Activated CD4-positive, alpha-beta T cell treated with anti-CD3 and anti-CD28 coated beads, Interleukin-2, amount 10 ng/mL, durations not matched to agents 24 days and 14 days (primary cell): Measurements from ENCODE around the gene RPL39L. TPM values are rescaled to one million over a fixed set of nuclear protein-coding genes. Genes with fewer than 3 reads are reported as not detected.
"Not testable (repeated sequence)": the region's sequence is repeated elsewhere in the genome, so short reads cannot be mapped to it uniquely, and the experiment has no call there.

Experiments used
- DNase-seq: peaks from one replicate; pipeline ENCODE4 v3.0.0; 2022
- H3K27ac Mint-ChIP-seq: one replicate; pipeline ENCODE4 v1.8.0; 2022; ENCODE audit warnings: mild to moderate bottlenecking, mixed read lengths
- H3K27me3 Mint-ChIP-seq: one replicate; pipeline ENCODE4 v1.8.0; 2022; ENCODE audit warnings: mixed read lengths
- H3K36me3 Mint-ChIP-seq: one replicate; pipeline ENCODE4 v1.8.0; 2022; ENCODE audit warnings: low read depth, mild to moderate bottlenecking, mixed read lengths
- H3K4me1 Mint-ChIP-seq: one replicate; pipeline ENCODE4 v1.8.0; 2021; ENCODE audit warnings: mixed read lengths
- H3K4me3 Mint-ChIP-seq: one replicate; pipeline ENCODE4 v1.8.0; 2022; ENCODE audit warnings: mild to moderate bottlenecking, moderate library complexity, mixed read lengths
- H3K9me3 Mint-ChIP-seq: one replicate; pipeline ENCODE4 v1.8.0; 2021; ENCODE audit warnings: mixed read lengths
- intact Hi-C: fragments of 100-400 bp; cut with micrococcal nuclease; formaldehyde crosslinking; loops from one replicate; pipeline ENCODE4 v1.15.1; 2023
- total RNA-seq: library from RNA; stranded (reverse); gene quantifications from 2 replicates; pipeline ENCODE4 v1.2.3, GENCODE V29; 2022

Gene RPL39L
- total RNA-seq, 1 donor from 2014 or later: 11.7 TPM

DNA sequence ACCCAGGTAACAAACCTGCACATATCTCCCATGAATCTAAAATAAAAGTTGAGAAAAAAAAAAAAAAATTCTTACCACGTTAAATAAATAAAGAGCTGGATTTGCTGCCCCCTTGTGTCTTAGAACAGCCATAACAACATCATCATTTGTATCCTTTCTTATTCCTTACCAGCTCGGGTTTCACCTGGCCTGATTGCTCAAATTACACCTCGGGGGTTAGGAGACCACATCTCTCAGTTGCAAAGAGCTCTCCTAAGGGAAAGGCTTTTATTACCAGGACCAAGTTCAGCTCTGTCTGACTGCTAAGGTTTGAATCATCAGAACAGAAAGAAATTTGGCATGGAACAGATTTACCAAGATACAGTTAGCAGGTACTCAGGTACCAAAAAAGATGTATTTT, 25.8 kb upstream of the RPL39L start:
- Mint-ChIP-seq H3K4me3 (no peak overlapping the region), H3K27ac (no peak overlapping the region), H3K4me1 (peaks cover 5% of the 10 kb centered on the region), H3K36me3 (no peaks in the 10 kb centered on the region), H3K27me3 (peaks cover 43% of the 10 kb centered on the region), H3K9me3 (no peaks in the 10 kb centered on the region)
- intact Hi-C loops: loop anchor here (1.0 to 10.0 kb wide), 4 partner anchors 26 to 316 kb away; partner anchors contain the start of genes RPL39L and ST6GAL1
- DNase-seq: peak; percentile 82

DNA sequence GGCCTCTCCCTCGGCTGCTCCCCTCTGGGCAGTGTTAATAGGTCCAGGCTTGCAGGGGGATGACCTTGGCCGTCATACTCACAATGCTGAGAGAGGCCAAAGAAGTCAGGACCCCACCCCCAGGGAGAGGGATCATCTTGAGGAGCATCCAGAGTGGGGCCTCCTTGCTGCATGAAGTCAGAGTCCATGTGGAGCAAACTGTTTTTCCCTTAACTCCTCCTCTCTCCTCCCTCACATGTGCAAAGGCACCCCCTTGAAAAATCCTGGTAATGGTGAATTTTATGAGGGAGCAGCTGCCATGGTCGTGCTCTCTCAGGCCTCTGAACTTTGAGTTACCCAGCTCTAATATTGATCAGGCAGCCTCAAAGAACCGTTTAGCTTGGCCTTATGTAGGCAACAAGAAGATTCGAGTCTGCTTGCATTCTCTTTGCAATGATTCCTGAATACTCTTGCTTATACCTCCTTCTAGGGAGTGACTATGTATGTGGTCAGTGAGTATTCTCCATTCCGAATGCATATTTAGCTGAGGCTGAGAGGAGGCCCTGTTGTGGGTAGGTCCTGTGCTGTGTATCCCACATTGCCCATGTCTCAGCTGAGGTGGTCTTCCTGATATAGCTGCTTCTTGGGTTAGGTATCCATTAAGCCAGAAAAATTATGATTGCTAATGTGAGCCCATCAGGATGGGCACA, 23.1 kb upstream of the RPL39L start:
- no peaks in the 10 kb centered on the region for H3K9me3 Mint-ChIP-seq
- DNase-seq: no peak
- peaks cover 4% of the 10 kb centered on the region for H3K4me1 Mint-ChIP-seq
- H3K27me3 Mint-ChIP-seq: peaks cover 43% of the 10 kb centered on the region
- no peaks in the 10 kb centered on the region for H3K36me3 Mint-ChIP-seq
- intact Hi-C loops: loop anchor here (10.0 kb wide), 1 partner anchor 228 kb away; the partner anchor contains the start of gene ST6GAL1
- no peak overlapping the region for H3K27ac Mint-ChIP-seq
- H3K4me3 Mint-ChIP-seq: no peak overlapping the region

DNA sequence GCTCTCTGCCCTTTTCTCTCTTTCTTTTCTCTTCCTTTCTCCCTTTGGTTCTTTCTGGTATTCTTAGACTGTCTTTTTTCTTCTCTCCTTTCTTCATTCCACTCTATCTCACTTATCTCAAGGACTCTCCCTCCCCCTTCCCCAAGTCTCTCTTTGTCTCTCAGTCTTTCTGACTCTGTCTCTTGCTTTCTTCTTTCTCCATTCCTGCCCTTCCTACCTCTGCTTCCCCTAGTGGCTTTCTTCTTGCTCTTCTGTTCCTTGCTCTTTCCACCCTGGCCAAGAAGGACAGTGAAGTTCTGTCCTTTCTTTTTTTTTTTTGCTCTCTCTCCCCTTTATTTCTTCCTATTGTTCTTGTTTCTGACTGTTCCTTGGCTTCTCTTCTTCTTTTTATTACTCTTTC, 22.3 kb upstream of the RPL39L start:
- Mint-ChIP-seq H3K4me1 (peaks cover 4% of the 10 kb centered on the region), H3K27me3 (peaks cover 38% of the 10 kb centered on the region), H3K4me3 (no peak overlapping the region), H3K36me3 (no peaks in the 10 kb centered on the region), H3K27ac (no peak overlapping the region), H3K9me3 (no peaks in the 10 kb centered on the region)
- intact Hi-C loops: loop anchor here (10.0 kb wide), 1 partner anchor 227 kb away; the partner anchor contains the start of gene ST6GAL1
- no peak for DNase-seq

DNA sequence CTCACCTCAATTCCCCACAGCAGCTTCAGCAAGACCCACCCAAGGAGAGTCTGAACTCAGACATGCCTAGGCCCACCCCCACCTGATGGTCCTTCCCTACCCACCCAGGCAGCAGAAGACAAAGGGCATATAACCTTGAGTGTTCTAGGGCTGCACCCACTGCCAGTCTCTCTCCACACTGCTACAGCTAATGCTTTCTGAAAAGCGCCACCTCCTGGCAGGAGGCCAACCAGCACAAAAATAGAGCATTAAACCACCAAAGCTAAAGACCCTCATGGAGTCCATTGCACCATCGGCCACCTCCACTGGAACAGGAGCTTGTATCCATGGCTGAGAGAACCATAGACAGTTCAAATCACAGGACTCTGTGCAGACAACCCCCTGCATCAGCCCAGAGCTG, 11.3 kb upstream of the RPL39L start:
- H3K9me3 Mint-ChIP-seq: peaks cover 13% of the 10 kb centered on the region
- H3K36me3 Mint-ChIP-seq: peaks cover 8% of the 10 kb centered on the region
- H3K27me3 Mint-ChIP-seq: peaks cover 44% of the 10 kb centered on the region
- peak; percentile 88 for DNase-seq
- H3K4me1 Mint-ChIP-seq: peaks cover 4% of the 10 kb centered on the region
- intact Hi-C loops: loop anchor here (1.0 kb wide), 2 partner anchors 37 to 301 kb away; no protein-coding TSS in a partner anchor
- no peak overlapping the region for H3K27ac Mint-ChIP-seq
- no peak overlapping the region for H3K4me3 Mint-ChIP-seq

DNA sequence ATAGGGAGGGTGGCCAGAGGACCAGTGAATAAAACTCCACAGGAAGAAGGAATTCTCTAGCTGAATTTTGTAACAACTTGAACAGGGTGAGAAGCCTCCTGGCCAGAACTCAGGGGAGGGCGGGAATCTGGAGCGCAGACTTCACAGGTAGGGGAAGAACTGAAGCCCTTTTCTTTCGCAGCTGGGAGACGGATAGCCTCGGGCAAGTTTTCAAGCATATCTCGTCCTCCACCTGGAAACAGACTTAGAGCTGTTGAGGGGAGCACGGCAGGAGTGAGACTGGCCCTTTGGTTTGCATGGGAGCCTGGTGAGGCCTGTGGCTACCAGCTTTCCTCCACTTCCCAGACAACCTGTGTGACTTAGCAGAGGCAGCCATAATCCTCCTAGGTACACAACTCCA, 10.9 kb upstream of the RPL39L start:
- Mint-ChIP-seq H3K4me3 (no peak overlapping the region), H3K9me3 (peaks cover 14% of the 10 kb centered on the region), H3K36me3 (peaks cover 8% of the 10 kb centered on the region), H3K4me1 (peaks cover 4% of the 10 kb centered on the region), H3K27me3 (peaks cover 41% of the 10 kb centered on the region), H3K27ac (no peak overlapping the region)
- peak; percentile 57 for DNase-seq
- intact Hi-C loops: loop anchor here (1.0 kb wide), 2 partner anchors 37 to 301 kb away; no protein-coding TSS in a partner anchor

DNA sequence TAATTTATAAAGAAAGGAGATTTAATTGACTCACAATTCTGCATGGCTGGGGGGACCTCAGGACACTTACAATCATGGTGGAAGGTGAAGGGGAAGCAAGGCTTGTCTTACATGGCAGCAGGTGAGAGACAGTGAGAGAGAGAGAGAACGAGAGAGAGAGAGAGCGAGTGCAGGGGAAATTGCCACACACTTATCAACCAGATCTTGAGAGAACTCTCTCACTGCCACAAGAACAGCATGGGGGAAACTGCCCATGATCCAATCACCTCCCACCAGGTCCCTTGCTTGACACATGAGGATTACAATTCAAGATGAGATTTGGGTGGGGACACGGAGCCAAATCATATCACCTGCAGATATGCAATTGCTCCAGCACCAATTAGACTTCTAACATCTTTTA, 7.1 kb upstream of the RPL39L start:
- Mint-ChIP-seq H3K4me3 (no peak overlapping the region), H3K9me3 (peaks cover 33% of the 10 kb centered on the region), H3K27me3 (peaks cover 3% of the 10 kb centered on the region), H3K36me3 (peaks cover 11% of the 10 kb centered on the region), H3K27ac (no peak overlapping the region), H3K4me1 (peaks cover 4% of the 10 kb centered on the region)
- intact Hi-C loops: no loop called here
- DNase-seq: peak; percentile 51

DNA sequence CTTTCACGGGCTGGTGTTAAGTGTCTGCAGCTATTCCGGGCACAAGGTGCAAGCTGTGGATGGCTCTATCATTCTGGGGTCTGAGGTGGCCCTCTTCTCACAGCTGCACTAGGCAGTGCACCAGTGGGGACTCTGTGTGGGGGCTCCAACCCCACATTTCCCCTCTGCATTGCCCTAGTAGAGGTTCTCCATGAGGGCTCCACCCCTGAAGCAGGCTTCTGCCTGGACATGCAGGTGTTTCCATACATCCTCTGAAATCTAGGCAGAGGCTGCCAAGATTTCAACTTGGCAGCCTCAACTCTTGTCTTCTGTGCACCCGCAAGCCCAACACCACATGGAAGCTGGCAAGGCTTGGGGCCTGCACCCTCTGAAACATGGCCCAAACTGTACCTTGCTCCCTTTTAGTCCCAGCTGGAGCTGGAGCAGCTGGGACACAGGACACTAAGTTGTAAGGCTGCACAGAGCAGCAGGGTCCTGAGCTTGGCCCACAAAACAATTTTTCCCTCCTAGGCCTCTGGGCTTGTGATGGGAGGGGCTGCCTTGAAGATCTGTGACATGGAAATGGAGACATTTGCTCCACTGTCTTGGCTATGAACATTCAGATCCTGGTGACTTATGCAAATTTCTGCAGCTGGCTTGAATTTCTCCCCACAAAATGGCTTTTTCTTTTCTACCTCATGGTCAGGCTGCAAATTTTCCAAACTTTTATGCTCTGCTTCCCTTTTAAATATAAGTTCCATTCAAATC, 6.0 kb upstream of the RPL39L start:
- H3K27me3 Mint-ChIP-seq: no peaks in the 10 kb centered on the region
- H3K9me3 Mint-ChIP-seq: peaks cover 33% of the 10 kb centered on the region
- H3K4me1 Mint-ChIP-seq: no peaks in the 10 kb centered on the region
- DNase-seq: peak; percentile 48
- H3K27ac Mint-ChIP-seq: no peak overlapping the region
- no peak overlapping the region for H3K4me3 Mint-ChIP-seq
- peaks cover 11% of the 10 kb centered on the region for H3K36me3 Mint-ChIP-seq
- intact Hi-C loops: no loop called here

DNA sequence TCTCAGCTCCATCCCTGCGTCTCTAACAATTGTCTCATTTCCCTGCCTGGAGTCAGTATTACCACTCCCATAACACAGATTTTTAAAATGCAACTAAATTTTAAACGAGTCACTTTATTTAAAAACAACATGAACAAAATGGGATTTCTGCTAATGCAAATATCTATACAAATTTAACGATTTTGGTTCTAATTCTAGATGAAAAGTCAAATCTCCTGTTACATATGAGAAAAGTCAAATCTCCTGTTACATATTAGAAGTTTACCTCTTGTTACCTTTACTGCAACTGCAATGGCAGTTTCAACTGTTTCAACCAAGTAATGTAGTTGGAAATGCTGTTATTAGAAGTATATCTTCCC, 578 bp upstream of the RPL39L start:
- DNase-seq: no peak
- Mint-ChIP-seq H3K4me3 (peak overlapping the region; percentile 93), H3K4me1 (peaks cover 27% of the 10 kb centered on the region), H3K36me3 (peaks cover 27% of the 10 kb centered on the region), H3K27ac (peak overlapping the region; percentile 98), H3K9me3 (peaks cover 31% of the 10 kb centered on the region), H3K27me3 (no peaks in the 10 kb centered on the region)
- intact Hi-C loops: loop anchor here (1.0 to 5.0 kb wide), 6 partner anchors 10 to 313 kb away; partner anchors contain the start of gene ST6GAL1

DNA sequence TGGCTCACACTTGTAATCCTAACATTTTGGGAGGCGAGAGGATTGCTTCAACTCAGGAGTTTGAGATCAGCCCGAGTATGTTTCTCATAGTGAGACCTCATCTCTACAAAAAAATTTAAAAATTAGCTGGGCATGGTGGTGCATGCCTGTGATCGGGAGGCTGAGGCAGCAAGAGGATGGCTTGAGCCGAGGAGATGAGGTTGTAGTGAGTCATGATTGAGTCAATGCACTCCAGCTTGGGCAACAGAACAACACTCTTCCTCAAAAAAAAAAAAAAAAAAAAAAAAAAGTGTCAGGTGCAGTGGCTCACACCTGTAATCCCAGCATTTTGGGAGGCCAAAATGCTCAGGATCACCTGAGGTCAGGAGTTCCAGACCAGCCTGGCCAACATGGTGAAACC, 2.4 kb downstream of the RPL39L start:
- Mint-ChIP-seq H3K4me1 (peaks cover 38% of the 10 kb centered on the region), H3K4me3 (no peak overlapping the region), H3K27ac (no peak overlapping the region), H3K9me3 (peaks cover 14% of the 10 kb centered on the region), H3K27me3 (no peaks in the 10 kb centered on the region), H3K36me3 (peaks cover 42% of the 10 kb centered on the region)
- intact Hi-C loops: loop anchor here (5.0 kb wide), 1 partner anchor 110 kb away; no protein-coding TSS in a partner anchor
- DNase-seq: no peak

DNA sequence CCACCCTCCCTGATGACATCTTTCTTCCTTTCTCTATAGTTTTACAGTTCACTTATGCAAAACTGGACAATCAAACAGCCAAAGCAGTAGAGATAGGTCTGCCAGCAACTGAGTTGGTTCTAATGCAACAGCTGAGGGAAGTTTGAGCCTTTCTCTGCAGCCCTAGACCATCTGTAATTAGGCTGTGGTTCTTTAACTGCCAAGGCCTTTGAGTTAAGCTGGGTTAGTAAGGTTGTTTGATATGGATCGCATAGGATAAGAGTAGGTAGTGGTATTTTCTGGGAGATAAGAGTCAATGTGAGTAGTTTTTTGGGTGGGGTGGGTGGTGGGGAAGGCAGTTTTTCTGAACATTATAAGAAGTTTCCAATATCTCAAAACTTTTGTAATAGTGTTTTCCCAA, 3.0 kb downstream of the RPL39L start:
- H3K27ac Mint-ChIP-seq: no peak overlapping the region
- peaks cover 12% of the 10 kb centered on the region for H3K9me3 Mint-ChIP-seq
- intact Hi-C loops: loop anchor here (5.0 kb wide), 1 partner anchor 109 kb away; no protein-coding TSS in a partner anchor
- H3K4me1 Mint-ChIP-seq: peaks cover 38% of the 10 kb centered on the region
- no peak overlapping the region for H3K4me3 Mint-ChIP-seq
- no peaks in the 10 kb centered on the region for H3K27me3 Mint-ChIP-seq
- no peak for DNase-seq
- peaks cover 42% of the 10 kb centered on the region for H3K36me3 Mint-ChIP-seq

DNA sequence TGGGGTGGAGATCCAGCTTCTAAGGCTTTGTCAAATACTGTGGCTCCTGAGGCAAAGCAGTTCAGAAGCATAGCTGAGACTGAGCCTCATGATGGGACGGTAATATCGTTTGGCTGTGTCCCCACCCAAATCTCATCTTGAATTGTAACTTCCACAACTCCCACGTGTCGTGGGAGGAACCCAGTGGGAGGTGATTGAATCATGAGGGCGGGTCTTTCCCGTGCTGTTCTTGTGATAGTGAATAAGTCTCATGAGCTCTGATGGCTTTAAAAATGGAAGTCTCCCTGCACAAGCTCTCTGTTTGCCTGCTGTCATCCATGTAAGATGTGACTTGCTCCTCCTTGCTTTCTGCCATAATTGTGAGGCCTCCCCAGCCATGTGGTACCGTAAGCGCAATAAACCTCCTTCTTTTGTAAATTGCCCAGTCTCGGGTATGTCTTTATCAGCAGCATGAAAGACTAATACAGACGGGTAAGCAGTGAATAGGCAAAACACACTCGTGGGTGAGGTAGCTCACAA, 4.1 kb downstream of the RPL39L start:
- intact Hi-C loops: loop anchor here (5.0 kb wide), 1 partner anchor 108 kb away; no protein-coding TSS in a partner anchor
- H3K27ac Mint-ChIP-seq, DNase-seq, H3K27me3 Mint-ChIP-seq, H3K4me3 Mint-ChIP-seq: not testable (repeated sequence)
- Mint-ChIP-seq H3K4me1 (peaks cover 47% of the 10 kb centered on the region), H3K9me3 (peaks cover 16% of the 10 kb centered on the region), H3K36me3 (peaks cover 48% of the 10 kb centered on the region)

DNA sequence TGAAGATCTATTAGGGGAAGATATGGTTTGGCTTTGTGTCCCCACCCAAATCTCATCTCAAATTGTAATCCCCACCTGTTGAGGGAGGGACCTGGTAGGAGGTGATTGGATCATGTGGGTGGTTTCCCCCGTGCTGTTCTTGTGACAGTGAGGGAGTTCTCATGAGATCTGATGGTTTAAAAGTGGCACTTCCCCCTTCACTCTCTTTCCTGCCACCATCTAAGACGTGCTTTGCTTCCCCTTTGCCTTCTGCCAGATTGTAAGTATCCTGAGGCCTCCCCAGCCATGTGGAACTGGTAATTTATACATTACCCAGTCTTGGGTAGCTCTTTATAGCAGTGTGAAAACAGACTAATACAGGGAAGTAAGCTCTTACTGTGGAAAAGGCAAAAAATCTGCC, 6.1 kb downstream of the RPL39L start:
- H3K27me3 Mint-ChIP-seq, DNase-seq, intact Hi-C loops, H3K4me3 Mint-ChIP-seq: not testable (repeated sequence)
- Mint-ChIP-seq H3K9me3 (peaks cover 32% of the 10 kb centered on the region), H3K4me1 (peaks cover 45% of the 10 kb centered on the region), H3K27ac (peak overlapping the region; percentile 8), H3K36me3 (peaks cover 55% of the 10 kb centered on the region)

DNA sequence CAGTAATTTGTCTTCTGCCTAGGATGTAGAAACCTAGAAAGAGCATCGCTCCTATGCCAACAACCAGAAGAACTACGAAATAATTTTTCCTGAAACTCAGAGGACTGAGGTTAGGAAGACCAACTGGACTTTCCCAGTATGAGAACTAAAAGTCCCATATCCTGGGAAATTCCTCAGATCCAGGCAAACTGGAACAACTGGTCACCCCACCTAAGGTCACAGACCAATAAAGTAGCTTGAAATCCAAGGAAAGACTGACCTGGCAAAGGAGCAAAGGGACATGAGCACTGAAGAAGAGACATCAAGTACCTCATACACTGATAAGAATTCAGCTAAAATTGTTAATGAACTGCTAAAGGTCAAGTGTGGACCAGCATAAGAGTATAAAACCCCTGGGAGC, 6.6 kb downstream of the RPL39L start:
- peaks cover 32% of the 10 kb centered on the region for H3K9me3 Mint-ChIP-seq
- H3K36me3 Mint-ChIP-seq: peaks cover 57% of the 10 kb centered on the region
- no peaks in the 10 kb centered on the region for H3K27me3 Mint-ChIP-seq
- peaks cover 44% of the 10 kb centered on the region for H3K4me1 Mint-ChIP-seq
- no peak for DNase-seq
- H3K4me3 Mint-ChIP-seq: no peak overlapping the region
- peak overlapping the region; percentile 8 for H3K27ac Mint-ChIP-seq
- intact Hi-C loops: no loop called here

DNA sequence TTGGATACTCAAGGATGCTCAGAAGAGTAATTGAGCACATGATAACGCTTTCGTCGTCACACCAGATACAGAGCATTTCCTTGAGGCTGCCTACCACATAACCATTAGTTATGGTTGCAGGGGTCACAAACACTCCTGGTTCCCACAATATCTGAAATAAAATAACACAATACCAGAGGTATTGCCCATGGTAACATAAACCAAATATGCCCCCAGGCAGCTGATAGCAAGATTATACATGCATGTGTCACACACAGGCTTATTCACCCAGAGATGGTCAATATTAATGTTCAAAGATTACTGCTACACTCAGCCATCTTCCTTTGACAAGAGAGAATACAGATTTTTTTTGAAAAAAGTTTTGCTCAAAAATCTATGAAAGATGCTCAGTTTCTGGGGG, 7.3 kb downstream of the RPL39L start:
- Mint-ChIP-seq H3K27ac (no peak overlapping the region), H3K36me3 (peaks cover 58% of the 10 kb centered on the region), H3K4me1 (peaks cover 44% of the 10 kb centered on the region), H3K4me3 (no peak overlapping the region), H3K9me3 (peaks cover 32% of the 10 kb centered on the region), H3K27me3 (no peaks in the 10 kb centered on the region)
- no peak for DNase-seq
- intact Hi-C loops: loop anchor here (2.0 kb wide), 1 partner anchor 89 kb away; no protein-coding TSS in a partner anchor
